ENCODE data around the gene TSSC4. TPM values are rescaled to one million over a fixed set of nuclear protein-coding genes. Genes with fewer than 3 reads are reported as not detected.

TSSC4 gene
- total and polyA plus RNA-seq, 9 of the 15 experiments (the other 6 are each of a cell fraction or from before 2014, with no cell fraction given) = 0.41 to 54.2 (median 11.0) TPM

GRCh38 chr11:2448661-2449547 is 48.4 kb downstream of the TSSC4 start (continued):
- TF ChIP-seq AFF1 (IDR thresholded peaks at IDR 0.05; ENCODE audit: low read depth in 1 of 2, partially characterized antibody in 2 of 2) = no peak
- TF ChIP-seq TCF7L2 (IDR thresholded peaks at IDR 0.05; ENCODE audit: low read depth, low read length) = no peak
- TF ChIP-seq, protein P1, sequence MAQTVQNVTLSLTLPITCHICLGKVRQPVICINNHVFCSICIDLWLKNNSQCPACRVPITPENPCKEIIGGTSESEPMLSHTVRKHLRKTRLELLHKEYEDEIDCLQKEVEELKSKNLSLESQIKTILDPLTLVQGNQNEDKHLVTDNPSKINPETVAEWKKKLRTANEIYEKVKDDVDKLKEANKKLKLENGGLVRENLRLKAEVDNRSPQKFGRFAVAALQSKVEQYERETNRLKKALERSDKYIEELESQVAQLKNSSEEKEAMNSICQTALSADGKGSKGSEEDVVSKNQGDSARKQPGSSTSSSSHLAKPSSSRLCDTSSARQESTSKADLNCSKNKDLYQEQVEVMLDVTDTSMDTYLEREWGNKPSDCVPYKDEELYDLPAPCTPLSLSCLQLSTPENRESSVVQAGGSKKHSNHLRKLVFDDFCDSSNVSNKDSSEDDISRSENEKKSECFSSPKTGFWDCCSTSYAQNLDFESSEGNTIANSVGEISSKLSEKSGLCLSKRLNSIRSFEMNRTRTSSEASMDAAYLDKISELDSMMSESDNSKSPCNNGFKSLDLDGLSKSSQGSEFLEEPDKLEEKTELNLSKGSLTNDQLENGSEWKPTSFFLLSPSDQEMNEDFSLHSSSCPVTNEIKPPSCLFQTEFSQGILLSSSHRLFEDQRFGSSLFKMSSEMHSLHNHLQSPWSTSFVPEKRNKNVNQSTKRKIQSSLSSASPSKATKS (CRISPR knock-in tag; IDR thresholded peaks at IDR 0.05) = no peak

Data from K562 (cell line).